ENCODE results near the gene TMEM178A. TPM values are rescaled to one million over a fixed set of nuclear protein-coding genes. Genes with fewer than 3 reads are reported as not detected.

TMEM178A gene
- polyA plus RNA-seq, 2 of the 4 experiments (the other 2 are of a cell fraction): 0.13 to 0.87 TPM

DNA sequence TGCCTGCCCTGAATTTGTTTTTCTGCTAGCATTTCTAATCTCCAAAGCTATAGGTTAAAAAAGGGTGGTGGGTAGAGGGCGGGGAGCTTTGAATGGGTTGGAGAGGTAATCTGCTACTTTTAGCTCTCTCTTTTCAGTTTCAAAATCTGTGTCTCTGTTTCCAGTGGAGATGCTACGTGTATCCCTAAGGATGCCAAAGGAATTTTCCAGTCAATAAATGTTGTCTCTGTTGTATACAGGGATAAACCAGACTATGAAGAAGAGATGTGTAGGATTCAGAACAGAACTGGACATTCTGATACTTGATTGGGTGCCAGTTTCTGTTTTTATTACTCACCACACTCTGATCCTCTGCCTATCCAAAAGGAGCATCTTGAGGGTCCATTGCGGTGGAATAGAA lies 50.1 kb downstream of the TMEM178A start:
- H3K4me1 ChIP-seq: no peaks in the 10 kb centered on the region
- no peaks in the 10 kb centered on the region for H3K9me3 ChIP-seq
- H3K4me2 ChIP-seq: no peak overlapping the region
- TF ChIP-seq KDM1A (IDR thresholded peaks at IDR 0.05; ENCODE audit: low read depth): no peak
- TF ChIP-seq RAD21 (conservative IDR thresholded peaks at IDR 0.05 in 1 of 2, IDR thresholded peaks at IDR 0.05 in 1 of 2): no peak
- TF ChIP-seq ESRRA (IDR thresholded peaks at IDR 0.05; ENCODE audit: borderline replicate concordance, low read length): no peak
- TF ChIP-seq, protein P1, sequence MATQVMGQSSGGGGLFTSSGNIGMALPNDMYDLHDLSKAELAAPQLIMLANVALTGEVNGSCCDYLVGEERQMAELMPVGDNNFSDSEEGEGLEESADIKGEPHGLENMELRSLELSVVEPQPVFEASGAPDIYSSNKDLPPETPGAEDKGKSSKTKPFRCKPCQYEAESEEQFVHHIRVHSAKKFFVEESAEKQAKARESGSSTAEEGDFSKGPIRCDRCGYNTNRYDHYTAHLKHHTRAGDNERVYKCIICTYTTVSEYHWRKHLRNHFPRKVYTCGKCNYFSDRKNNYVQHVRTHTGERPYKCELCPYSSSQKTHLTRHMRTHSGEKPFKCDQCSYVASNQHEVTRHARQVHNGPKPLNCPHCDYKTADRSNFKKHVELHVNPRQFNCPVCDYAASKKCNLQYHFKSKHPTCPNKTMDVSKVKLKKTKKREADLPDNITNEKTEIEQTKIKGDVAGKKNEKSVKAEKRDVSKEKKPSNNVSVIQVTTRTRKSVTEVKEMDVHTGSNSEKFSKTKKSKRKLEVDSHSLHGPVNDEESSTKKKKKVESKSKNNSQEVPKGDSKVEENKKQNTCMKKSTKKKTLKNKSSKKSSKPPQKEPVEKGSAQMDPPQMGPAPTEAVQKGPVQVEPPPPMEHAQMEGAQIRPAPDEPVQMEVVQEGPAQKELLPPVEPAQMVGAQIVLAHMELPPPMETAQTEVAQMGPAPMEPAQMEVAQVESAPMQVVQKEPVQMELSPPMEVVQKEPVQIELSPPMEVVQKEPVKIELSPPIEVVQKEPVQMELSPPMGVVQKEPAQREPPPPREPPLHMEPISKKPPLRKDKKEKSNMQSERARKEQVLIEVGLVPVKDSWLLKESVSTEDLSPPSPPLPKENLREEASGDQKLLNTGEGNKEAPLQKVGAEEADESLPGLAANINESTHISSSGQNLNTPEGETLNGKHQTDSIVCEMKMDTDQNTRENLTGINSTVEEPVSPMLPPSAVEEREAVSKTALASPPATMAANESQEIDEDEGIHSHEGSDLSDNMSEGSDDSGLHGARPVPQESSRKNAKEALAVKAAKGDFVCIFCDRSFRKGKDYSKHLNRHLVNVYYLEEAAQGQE (IDR thresholded peaks at IDR 0.05): no peak
- TF ChIP-seq, protein P2, sequence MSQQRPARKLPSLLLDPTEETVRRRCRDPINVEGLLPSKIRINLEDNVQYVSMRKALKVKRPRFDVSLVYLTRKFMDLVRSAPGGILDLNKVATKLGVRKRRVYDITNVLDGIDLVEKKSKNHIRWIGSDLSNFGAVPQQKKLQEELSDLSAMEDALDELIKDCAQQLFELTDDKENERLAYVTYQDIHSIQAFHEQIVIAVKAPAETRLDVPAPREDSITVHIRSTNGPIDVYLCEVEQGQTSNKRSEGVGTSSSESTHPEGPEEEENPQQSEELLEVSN (IDR thresholded peaks at IDR 0.05; ENCODE audit: borderline replicate concordance, low read depth): no peak
- TF ChIP-seq, protein P3, sequence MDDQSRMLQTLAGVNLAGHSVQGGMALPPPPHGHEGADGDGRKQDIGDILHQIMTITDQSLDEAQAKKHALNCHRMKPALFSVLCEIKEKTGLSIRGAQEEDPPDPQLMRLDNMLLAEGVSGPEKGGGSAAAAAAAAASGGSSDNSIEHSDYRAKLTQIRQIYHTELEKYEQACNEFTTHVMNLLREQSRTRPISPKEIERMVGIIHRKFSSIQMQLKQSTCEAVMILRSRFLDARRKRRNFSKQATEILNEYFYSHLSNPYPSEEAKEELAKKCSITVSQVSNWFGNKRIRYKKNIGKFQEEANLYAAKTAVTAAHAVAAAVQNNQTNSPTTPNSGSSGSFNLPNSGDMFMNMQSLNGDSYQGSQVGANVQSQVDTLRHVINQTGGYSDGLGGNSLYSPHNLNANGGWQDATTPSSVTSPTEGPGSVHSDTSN (IDR thresholded peaks at IDR 0.05): no peak
- TF ChIP-seq RFX5 (IDR thresholded peaks at IDR 0.05): no peak
- no peak for TF ChIP-seq CBX8 (IDR thresholded peaks at IDR 0.05)
- no peak for TF ChIP-seq CEBPB (IDR thresholded peaks at IDR 0.05)
- no peak for DNase-seq (ENCODE audit: low read depth in 1 of 2, low spot score in 1 of 2)
- no peak overlapping the region for H3K4me3 ChIP-seq
- POLR2A ChIA-PET: no interaction called here
- WGBS (ENCODE audit: missing lambda C conversion rate): 46% methylated on average over 3 of the region's 3 CpGs
- H3K27ac ChIP-seq: no peak overlapping the region
- FAIRE-seq: no peak
- CTCF ChIA-PET: interaction anchor here (2.7 to 2.8 kb wide), 2 partner anchors 14 to 18 kb away, joined by 14 to 15 read pairs; no protein-coding TSS in a partner anchor
- ATAC-seq: no peak

DNA sequence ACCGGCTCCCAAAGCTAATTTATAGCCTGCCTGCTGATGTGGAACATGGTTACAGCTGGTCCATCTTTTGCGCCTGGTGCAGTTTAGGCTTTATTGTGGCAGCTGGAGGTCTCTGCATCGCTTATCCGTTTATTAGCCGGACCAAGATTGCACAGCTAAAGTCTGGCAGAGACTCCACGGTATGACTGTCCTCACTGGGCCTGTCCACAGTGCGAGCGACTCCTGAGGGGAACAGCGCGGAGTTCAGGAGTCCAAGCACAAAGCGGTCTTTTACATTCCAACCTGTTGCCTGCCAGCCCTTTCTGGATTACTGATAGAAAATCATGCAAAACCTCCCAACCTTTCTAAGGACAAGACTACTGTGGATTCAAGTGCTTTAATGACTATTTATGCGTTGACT lies 51.4 kb downstream of the TMEM178A start:
- WGBS (ENCODE audit: missing lambda C conversion rate): 92% methylated on average over 12 of the region's 12 CpGs

More for the DNA sequence above, 51.4 kb downstream of the TMEM178A start:
- Histone ChIP-seq H3K4me1 (no peaks in the 10 kb centered on the region), H3K27ac (no peak overlapping the region), H3K4me3 (no peak overlapping the region), H3K9me3 (no peaks in the 10 kb centered on the region), H3K4me2 (no peak overlapping the region)
- no peak for FAIRE-seq
- ChIA-PET CTCF (interaction anchor here (0.6 kb wide), 1 partner anchor 34 kb away, joined by 5 read pairs; no protein-coding TSS in a partner anchor), POLR2A (no interaction called here)
- DNase-seq (ENCODE audit: low read depth in 1 of 2, low spot score in 1 of 2): no peak
- no peak for TF ChIP-seq TFCP2L1 (CRISPR knock-in tag; IDR thresholded peaks at IDR 0.05)
- no peak for TF ChIP-seq SMC3 (IDR thresholded peaks at IDR 0.05)
- TF ChIP-seq, protein P4, sequence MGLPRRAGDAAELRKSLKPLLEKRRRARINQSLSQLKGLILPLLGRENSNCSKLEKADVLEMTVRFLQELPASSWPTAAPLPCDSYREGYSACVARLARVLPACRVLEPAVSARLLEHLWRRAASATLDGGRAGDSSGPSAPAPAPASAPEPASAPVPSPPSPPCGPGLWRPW (IDR thresholded peaks at IDR 0.05): no peak
- TF ChIP-seq MAFK (IDR thresholded peaks at IDR 0.05; ENCODE audit: partially characterized antibody): no peak
- no peak for TF ChIP-seq HOXB13 (CRISPR knock-in tag; IDR thresholded peaks at IDR 0.05; ENCODE audit: low read depth)
- no peak for TF ChIP-seq RNF2 (IDR thresholded peaks at IDR 0.05; ENCODE audit: borderline replicate concordance, low read depth)
- no peak for TF ChIP-seq SREBF2 (IDR thresholded peaks at IDR 0.05)
- TF ChIP-seq ESRRA (IDR thresholded peaks at IDR 0.05; ENCODE audit: borderline replicate concordance, low read length): no peak
- TF ChIP-seq CHD2 (IDR thresholded peaks at IDR 0.05; ENCODE audit: low read length, partially characterized antibody): no peak
- TF ChIP-seq ZSCAN20 (CRISPR knock-in tag; IDR thresholded peaks at IDR 0.05): no peak
- no peak for TF ChIP-seq FOXS1 (CRISPR knock-in tag; IDR thresholded peaks at IDR 0.05)
- no peak for TF ChIP-seq EP300 (IDR thresholded peaks at IDR 0.05)
- TF ChIP-seq, protein P5, sequence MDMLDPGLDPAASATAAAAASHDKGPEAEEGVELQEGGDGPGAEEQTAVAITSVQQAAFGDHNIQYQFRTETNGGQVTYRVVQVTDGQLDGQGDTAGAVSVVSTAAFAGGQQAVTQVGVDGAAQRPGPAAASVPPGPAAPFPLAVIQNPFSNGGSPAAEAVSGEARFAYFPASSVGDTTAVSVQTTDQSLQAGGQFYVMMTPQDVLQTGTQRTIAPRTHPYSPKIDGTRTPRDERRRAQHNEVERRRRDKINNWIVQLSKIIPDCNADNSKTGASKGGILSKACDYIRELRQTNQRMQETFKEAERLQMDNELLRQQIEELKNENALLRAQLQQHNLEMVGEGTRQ (IDR thresholded peaks at IDR 0.05): no peak
- TF ChIP-seq EHMT2 (IDR thresholded peaks at IDR 0.05; ENCODE audit: low read depth): no peak
- no peak for TF ChIP-seq MAZ (IDR thresholded peaks at IDR 0.05; ENCODE audit: borderline replicate concordance, low read depth, low read length)
- TF ChIP-seq, protein P6, sequence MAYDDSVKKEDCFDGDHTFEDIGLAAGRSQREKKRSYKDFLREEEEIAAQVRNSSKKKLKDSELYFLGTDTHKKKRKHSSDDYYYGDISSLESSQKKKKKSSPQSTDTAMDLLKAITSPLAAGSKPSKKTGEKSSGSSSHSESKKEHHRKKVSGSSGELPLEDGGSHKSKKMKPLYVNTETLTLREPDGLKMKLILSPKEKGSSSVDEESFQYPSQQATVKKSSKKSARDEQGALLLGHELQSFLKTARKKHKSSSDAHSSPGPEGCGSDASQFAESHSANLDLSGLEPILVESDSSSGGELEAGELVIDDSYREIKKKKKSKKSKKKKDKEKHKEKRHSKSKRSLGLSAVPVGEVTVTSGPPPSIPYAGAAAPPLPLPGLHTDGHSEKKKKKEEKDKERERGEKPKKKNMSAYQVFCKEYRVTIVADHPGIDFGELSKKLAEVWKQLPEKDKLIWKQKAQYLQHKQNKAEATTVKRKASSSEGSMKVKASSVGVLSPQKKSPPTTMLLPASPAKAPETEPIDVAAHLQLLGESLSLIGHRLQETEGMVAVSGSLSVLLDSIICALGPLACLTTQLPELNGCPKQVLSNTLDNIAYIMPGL (CRISPR knock-in tag; IDR thresholded peaks at IDR 0.05; ENCODE audit: borderline replicate concordance): no peak
- TF ChIP-seq, protein P7, sequence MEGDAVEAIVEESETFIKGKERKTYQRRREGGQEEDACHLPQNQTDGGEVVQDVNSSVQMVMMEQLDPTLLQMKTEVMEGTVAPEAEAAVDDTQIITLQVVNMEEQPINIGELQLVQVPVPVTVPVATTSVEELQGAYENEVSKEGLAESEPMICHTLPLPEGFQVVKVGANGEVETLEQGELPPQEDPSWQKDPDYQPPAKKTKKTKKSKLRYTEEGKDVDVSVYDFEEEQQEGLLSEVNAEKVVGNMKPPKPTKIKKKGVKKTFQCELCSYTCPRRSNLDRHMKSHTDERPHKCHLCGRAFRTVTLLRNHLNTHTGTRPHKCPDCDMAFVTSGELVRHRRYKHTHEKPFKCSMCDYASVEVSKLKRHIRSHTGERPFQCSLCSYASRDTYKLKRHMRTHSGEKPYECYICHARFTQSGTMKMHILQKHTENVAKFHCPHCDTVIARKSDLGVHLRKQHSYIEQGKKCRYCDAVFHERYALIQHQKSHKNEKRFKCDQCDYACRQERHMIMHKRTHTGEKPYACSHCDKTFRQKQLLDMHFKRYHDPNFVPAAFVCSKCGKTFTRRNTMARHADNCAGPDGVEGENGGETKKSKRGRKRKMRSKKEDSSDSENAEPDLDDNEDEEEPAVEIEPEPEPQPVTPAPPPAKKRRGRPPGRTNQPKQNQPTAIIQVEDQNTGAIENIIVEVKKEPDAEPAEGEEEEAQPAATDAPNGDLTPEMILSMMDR (IDR thresholded peaks at IDR 0.05): no peak
- no peak for ATAC-seq
